ENCODE results near the gene BAHCC1.

Gene BAHCC1

GRCh38 chr17:81509972-81510784 is 114.9 kb downstream of the BAHCC1 start:
- peaks cover 14% of the 10 kb centered on the region for H3F3A ChIP-seq (ENCODE audit: low read depth)
- no peaks in the 10 kb centered on the region for H3K9me2 ChIP-seq (replicated peaks; ENCODE audit: low read depth, low read length)
- H3K4me2 ChIP-seq (ENCODE audit: low read depth, low read length, poor library complexity, severe bottlenecking) = peak overlapping the region; percentile 84
- H3K27me3 ChIP-seq (ENCODE audit: insufficient read depth, low read length, poor library complexity, severe bottlenecking) = peaks cover 30% of the 10 kb centered on the region
- peak overlapping the region; percentile 100 for H3K9ac ChIP-seq (ENCODE audit: low read depth, low read length, poor library complexity, severe bottlenecking)
- peaks cover 50% of the 10 kb centered on the region for H4K20me1 ChIP-seq (ENCODE audit: insufficient read depth, low read length, poor library complexity, severe bottlenecking)
- H3K4me3 ChIP-seq (ENCODE audit: low read length, poor library complexity, severe bottlenecking) = peak overlapping the region; percentile 97
- peaks cover 39% of the 10 kb centered on the region for H3K36me3 ChIP-seq (ENCODE audit: insufficient read depth, low read length)
- no peak overlapping the region for H2AFZ ChIP-seq (ENCODE audit: low read length)
- TF ChIP-seq CTCF (conservative IDR thresholded peaks at IDR 0.05; ENCODE audit: low read length) (no peak), EZH2phosphoT487 (IDR thresholded peaks at IDR 0.05; ENCODE audit: borderline replicate concordance) (no peak)
- no peaks in the 10 kb centered on the region for H3K9me3 ChIP-seq (ENCODE audit: insufficient read depth, low read depth, low read length)
- H3K79me2 ChIP-seq (ENCODE audit: insufficient read depth, low read length) = peaks cover 72% of the 10 kb centered on the region
- H3K4me1 ChIP-seq (ENCODE audit: insufficient read depth, low read length, poor library complexity, severe bottlenecking) = peaks cover 26% of the 10 kb centered on the region

- no peak overlapping the region for H2AFZ ChIP-seq (ENCODE audit: low read length)
- no peaks in the 10 kb centered on the region for H3K9me2 ChIP-seq (replicated peaks; ENCODE audit: low read depth, low read length)
- H3K9ac ChIP-seq (ENCODE audit: low read depth, low read length, poor library complexity, severe bottlenecking) = peak overlapping the region; percentile 100
- H3K9me3 ChIP-seq (ENCODE audit: insufficient read depth, low read depth, low read length) = no peaks in the 10 kb centered on the region
- H3K79me2 ChIP-seq (ENCODE audit: insufficient read depth, low read length) = peaks cover 80% of the 10 kb centered on the region
- TF ChIP-seq CTCF (conservative IDR thresholded peaks at IDR 0.05; ENCODE audit: low read length) (no peak), EZH2phosphoT487 (IDR thresholded peaks at IDR 0.05; ENCODE audit: borderline replicate concordance) (no peak)
- peaks cover 30% of the 10 kb centered on the region for H3K4me1 ChIP-seq (ENCODE audit: insufficient read depth, low read length, poor library complexity, severe bottlenecking)
- H3K27me3 ChIP-seq (ENCODE audit: insufficient read depth, low read length, poor library complexity, severe bottlenecking) = peaks cover 30% of the 10 kb centered on the region
- peak overlapping the region; percentile 84 for H3K4me2 ChIP-seq (ENCODE audit: low read depth, low read length, poor library complexity, severe bottlenecking)
- peak overlapping the region; percentile 97 for H3K4me3 ChIP-seq (ENCODE audit: low read length, poor library complexity, severe bottlenecking)
- H3F3A ChIP-seq (ENCODE audit: low read depth) = peaks cover 17% of the 10 kb centered on the region
- H4K20me1 ChIP-seq (ENCODE audit: insufficient read depth, low read length, poor library complexity, severe bottlenecking) = peaks cover 57% of the 10 kb centered on the region
- H3K36me3 ChIP-seq (ENCODE audit: insufficient read depth, low read length) = peaks cover 39% of the 10 kb centered on the region
Observed at GRCh38 chr17:81510785-81511553, 115.7 kb downstream of the BAHCC1 start.

GRCh38 chr17:81511554-81511803 is 116.2 kb downstream of the BAHCC1 start:
- H3K4me3 ChIP-seq (ENCODE audit: low read length, poor library complexity, severe bottlenecking) = peak overlapping the region; percentile 97
- no peak for TF ChIP-seq CTCF (conservative IDR thresholded peaks at IDR 0.05; ENCODE audit: low read length)
- TF ChIP-seq EZH2phosphoT487 (IDR thresholded peaks at IDR 0.05; ENCODE audit: borderline replicate concordance) = no peak
- peaks cover 30% of the 10 kb centered on the region for H3K27me3 ChIP-seq (ENCODE audit: insufficient read depth, low read length, poor library complexity, severe bottlenecking)
- H3K4me1 ChIP-seq (ENCODE audit: insufficient read depth, low read length, poor library complexity, severe bottlenecking) = peaks cover 35% of the 10 kb centered on the region
- H3K9me3 ChIP-seq (ENCODE audit: insufficient read depth, low read depth, low read length) = no peaks in the 10 kb centered on the region
- H3F3A ChIP-seq (ENCODE audit: low read depth) = peaks cover 18% of the 10 kb centered on the region
- no peaks in the 10 kb centered on the region for H3K9me2 ChIP-seq (replicated peaks; ENCODE audit: low read depth, low read length)
- H3K36me3 ChIP-seq (ENCODE audit: insufficient read depth, low read length) = peaks cover 39% of the 10 kb centered on the region
- peaks cover 85% of the 10 kb centered on the region for H3K79me2 ChIP-seq (ENCODE audit: insufficient read depth, low read length)
- peak overlapping the region; percentile 84 for H3K4me2 ChIP-seq (ENCODE audit: low read depth, low read length, poor library complexity, severe bottlenecking)
- peaks cover 62% of the 10 kb centered on the region for H4K20me1 ChIP-seq (ENCODE audit: insufficient read depth, low read length, poor library complexity, severe bottlenecking)
- H2AFZ ChIP-seq (ENCODE audit: low read length) = no peak overlapping the region
- H3K9ac ChIP-seq (ENCODE audit: low read depth, low read length, poor library complexity, severe bottlenecking) = peak overlapping the region; percentile 100
